Neural progenitor cell (in vitro differentiated cells): ENCODE data around the gene ARAP3.

Source experiments
- CTCF ChIP-seq: fragments of 200-600 bp; sonication (generic); IDR thresholded peaks from 2 replicates; pipeline ENCODE4 v1.5.1; 2017; ENCODE audit warnings: antibody characterized with exemption, mild to moderate bottlenecking
- EZH2 ChIP-seq: fragments of 200-600 bp; sonication (generic); IDR thresholded peaks from 2 replicates; pipeline ENCODE4 v1.6.1; 2017; ENCODE audit warnings: antibody characterized with exemption, mild to moderate bottlenecking, moderate library complexity

GRCh38 chr5:141654298-141654697, 27.7 kb downstream of the ARAP3 start:
- TF ChIP-seq CTCF (no peak), EZH2 (no peak)
